ENCODE results near the gene TMEM255B.
A peak's percentile ranks its signal among the peaks of the same experiment; 100 is the strongest.
"Not testable (repeated sequence)": the region's sequence is repeated elsewhere in the genome, so short reads cannot be mapped to it uniquely, and the experiment has no call there.

TMEM255B gene

GRCh38 chr13:113758651-113759524 lies at the start of gene TMEM255B:
TMEM255B (plus strand) TSS chr13:113759226; CDS start chr13:113759270, 44 bp downstream.
- DNase-seq (ENCODE audit: low read depth in 3 of 3): peak; percentile 43 to 80 (median 43)

- DNase-seq (ENCODE audit: low read depth in 3 of 3): no peak
Measured at GRCh38 chr13:113722921-113723320, 36.1 kb upstream of the TMEM255B start.

- no peak for DNase-seq (ENCODE audit: low read depth in 3 of 3)
Measured at GRCh38 chr13:113723410-113724015, 35.5 kb upstream of the TMEM255B start.

DNA sequence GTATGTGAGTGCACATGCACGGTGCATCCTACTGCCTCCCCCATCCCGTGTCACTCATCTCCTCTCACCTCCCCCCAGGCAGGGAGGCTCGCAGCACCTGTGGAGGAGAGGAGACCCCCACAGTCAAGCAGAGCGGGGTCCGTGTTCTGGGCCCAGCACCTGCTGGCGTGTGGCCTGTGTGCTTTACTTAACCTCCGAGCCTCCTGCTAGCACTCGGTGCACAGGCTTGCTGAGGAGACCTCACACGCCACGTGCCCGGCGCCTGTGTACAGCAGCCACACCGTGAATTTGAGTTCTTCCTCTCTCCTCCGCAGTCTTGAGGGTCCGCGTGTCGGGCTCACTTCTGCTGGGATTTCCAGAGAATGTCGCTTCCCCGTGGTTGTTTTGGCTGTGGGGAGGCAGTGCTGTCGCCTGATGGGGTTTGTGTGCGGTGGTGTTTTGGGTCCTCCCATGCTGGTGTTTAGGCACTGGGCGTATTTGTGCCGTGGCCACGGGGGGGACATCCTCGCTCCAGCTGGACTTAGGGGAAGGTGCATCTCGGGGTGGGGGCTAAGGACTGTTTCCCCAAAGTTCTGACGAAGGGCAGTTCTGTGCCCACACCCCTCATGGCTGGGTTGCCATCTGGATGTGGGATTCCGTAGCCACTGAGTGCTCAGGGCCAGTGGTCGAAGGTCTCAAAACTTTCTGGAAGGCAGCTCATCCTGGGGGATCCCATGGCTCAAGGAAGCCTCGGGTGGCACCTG lies 34.8 kb upstream of the TMEM255B start:
- DNase-seq (ENCODE audit: low read depth in 3 of 3): no peak

DNA sequence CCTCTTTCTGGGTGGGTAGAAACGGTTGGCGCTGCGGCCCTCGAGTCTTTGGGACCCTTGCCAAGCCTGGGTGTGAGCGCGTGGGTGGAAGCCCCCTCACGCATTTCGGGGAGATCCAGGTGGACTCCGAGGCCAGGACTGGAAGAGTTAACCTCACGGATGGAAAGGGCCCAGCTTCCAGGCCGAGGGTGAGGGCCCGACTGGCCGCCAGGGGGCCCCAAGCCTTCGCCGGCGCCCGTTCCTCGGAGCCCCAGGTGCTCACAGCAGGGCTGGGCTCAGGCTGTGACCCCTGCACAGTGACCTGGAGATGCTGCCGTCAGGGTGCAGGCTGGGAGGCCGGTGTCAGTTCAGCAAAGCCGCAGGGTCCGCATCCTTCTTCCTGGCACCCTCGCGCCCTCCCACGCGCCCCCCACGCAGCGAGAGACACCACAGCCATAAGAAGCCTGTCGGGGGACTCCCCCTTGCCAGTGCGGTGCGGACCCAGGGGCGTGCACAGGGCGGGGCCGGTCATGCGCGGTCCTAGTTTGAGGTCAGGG lies 34.2 kb upstream of the TMEM255B start:
- DNase-seq (ENCODE audit: low read depth in 3 of 3): peak; percentile 75 to 81 (median 77)

DNA sequence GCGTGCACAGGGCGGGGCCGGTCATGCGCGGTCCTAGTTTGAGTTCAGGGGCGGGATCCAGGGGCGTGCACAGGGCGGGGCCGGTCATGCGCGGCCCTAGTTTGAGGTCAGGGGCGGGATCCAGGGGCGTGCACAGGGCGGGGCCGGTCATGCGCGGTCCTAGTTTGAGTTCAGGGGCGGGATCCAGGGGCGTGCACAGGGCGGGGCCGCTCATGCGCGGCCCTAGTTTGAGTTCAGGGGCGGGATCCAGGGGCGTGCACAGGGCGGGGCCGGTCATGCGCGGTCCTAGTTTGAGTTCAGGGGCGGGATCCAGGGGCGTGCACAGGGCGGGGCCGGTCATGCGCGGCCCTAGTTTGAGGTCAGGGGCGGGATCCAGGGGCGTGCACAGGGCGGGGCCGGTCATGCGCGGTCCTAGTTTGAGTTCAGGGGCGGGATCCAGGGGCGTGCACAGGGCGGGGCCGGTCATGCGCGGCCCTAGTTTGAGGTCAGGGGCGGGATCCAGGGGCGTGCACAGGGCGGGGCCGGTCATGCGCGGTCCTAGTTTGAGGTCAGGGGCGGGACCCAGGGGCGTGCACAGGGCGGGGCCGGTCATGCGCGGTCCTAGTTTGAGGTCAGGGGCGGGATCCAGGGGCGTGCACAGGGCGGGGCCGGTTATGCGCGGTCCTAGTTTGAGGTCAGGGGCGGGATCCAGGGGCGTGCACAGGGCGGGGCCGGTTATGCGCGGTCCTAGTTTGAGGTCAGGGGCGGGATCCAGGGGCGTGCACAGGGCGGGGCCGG lies 33.5 kb upstream of the TMEM255B start:
- DNase-seq (ENCODE audit: low read depth in 3 of 3): peak; percentile 22 to 57 (median 40)

- not testable (repeated sequence) for DNase-seq (ENCODE audit: low read depth in 3 of 3)
Measured at GRCh38 chr13:113726106-113726821, 32.8 kb upstream of the TMEM255B start.

DNA sequence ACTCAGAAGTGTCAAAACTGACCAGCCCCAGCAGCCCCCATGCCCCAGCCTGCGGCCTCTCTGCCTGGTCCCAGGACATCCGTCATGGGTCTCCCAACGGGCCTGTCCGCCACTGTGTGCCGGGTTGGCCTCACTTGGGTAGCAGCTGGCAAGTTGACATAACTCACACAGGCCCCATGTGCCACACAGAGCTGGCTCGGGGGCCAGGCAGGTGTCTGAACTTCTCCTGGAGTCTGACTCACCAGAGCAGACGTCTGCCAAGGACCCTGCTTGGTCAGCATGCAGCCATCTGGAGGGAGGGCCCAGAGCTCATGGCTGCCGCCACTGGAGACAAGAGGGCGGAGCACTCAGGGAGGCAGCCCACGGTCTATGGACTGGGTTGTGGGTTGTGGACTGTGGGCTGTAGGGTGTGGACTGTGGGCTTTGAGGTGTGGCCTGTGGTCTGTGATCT lies 32.0 kb upstream of the TMEM255B start:
- DNase-seq (ENCODE audit: low read depth in 3 of 3): no peak

GRCh38 chr13:113728571-113729054 lies 30.4 kb upstream of the TMEM255B start:
- DNase-seq (ENCODE audit: low read depth in 3 of 3): no peak

DNA sequence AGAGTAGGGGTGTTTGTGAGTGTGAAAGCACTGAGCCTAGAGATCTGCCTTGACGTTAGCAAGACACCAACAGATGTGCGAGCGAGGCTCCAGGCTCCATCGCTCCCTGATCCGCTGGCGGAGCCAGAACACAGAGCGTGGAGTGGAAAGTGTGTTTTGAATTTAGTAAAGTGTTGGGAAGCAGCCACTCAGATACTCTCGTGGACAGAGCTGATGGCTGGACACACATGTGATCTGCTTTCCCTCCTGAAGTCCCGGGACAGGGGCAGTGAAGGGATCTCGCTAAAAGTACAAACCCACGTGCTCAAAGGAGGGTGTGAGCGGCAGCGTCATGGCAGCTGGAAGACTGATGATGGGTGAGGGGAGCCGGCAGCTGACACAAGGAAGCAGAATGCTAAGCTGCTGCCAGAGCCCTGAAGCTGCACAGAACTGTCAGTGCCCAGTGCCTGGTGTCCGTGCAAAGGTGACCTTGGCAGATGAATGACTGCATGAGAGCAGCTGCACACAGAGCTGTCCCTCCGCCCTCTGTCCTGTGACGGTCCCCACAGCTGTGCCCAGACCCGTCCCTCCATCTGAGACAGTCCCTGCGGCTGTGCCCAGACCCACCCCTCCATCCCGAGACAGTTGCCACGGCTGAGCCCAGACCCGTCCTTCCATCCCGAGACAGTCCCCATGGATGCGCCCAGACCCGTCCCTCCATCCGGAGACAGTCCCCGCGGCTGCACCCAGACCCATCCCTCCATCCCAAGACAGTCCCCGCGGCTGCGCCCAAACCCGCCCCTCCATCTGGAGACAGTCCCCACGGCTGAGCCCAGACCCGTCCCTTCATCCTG lies 29.6 kb upstream of the TMEM255B start:
- DNase-seq (ENCODE audit: low read depth in 3 of 3): no peak

GRCh38 chr13:113730258-113730691 lies 28.8 kb upstream of the TMEM255B start:
- no peak for DNase-seq (ENCODE audit: low read depth in 3 of 3)

- no peak for DNase-seq (ENCODE audit: low read depth in 3 of 3)
Measured at GRCh38 chr13:113730831-113731191, 28.2 kb upstream of the TMEM255B start.

GRCh38 chr13:113731192-113732175 lies 27.5 kb upstream of the TMEM255B start:
- DNase-seq (ENCODE audit: low read depth in 3 of 3): no peak

DNA sequence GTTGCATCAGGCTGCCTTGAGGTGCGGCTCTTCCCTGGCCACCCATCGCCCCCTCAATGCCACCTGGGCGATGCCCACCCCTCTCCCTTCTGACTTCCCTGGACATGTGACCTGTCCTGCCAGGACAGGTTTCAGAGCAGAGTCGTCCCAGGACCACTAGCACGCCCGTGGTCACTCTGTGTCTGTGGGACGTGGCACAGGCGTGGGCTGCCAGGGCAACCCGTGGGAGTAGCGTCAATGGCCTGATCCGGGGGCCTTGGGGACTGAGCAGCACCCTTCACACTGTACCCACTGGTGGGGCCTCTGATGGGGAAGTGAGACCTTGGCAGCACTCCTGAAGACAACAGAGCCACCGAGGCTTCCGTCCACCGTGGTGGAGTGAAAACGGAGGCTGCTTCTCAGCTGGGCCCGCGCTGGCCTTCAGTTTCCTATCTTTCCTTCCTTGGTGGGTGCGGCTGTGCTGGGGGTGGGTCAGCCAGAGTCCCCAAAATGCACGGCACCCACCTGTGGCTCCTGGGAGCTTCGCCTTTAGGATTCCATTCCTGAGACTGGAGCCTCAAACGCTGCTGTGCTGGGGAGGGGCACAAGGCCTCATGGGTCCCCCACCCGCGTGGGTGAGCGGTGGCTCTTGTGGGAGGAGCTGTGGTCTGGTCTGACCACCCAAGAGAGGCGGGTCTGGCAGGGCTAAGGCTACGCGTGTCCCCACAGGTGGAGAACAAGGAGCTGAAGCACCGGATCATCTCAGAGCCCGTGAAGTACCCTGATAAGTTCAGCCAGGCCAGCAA lies 26.7 kb upstream of the TMEM255B start:
- DNase-seq (ENCODE audit: low read depth in 3 of 3): no peak

- no peak for DNase-seq (ENCODE audit: low read depth in 3 of 3)
Measured at GRCh38 chr13:113732961-113733950, 25.8 kb upstream of the TMEM255B start.

All from stimulated activated CD4-positive, alpha-beta T cell treated with anti-CD3 and anti-CD28 coated beads, TNF-alpha, amount 100 ng/mL, for 48 hours (primary cell).